Measurements from ENCODE around the gene PDZRN3.
"Not testable (repeated sequence)": the region's sequence is repeated elsewhere in the genome, so short reads cannot be mapped to it uniquely, and the experiment has no call there.

Gene PDZRN3

DNA sequence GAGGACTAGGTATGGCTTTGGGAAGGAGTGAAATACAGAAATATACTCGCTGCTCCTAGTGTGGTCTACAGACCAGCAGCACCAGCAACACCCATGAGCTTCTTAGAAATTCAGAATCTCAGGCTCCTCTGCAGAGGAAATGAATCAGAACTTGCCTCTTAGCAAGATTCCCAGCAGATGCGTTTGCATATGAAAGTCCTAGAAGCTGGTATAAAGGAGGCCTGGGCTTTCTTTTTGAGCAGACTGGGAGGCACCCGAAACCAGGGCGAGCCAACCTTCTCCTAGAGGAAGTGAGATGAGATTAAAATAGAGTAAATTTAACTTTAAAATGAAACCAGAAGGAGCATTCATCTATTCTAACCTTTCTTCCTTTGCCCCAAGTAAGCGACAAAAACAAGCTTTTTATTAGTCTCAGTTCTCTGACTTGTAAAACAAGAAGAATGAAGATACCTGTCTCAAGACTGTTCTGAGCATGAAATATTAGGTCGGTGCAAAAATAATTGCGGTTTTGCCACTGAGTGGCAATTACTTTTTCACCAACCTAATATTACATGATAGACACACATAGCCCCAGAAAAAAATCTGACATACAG, 140.0 kb downstream of the PDZRN3 start:
- no peak for DNase-seq

DNA sequence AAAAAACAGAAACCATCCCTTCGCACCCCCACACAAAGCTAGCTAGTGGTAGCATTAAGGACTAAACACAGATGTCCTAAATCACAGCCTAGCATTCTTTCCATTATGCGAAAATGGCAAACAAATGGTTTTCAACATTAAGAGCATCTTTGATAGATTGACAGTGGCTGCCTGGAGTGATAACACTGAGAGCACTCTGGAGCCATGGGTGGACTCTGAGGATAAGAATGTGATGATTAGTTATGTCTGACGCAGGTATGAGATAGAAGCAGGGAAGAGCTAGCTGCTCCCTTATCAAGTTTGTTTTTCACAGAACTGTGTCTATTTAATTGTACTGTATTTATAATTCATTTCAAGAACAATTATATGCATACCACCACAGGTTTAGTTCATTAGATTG, 142.9 kb downstream of the PDZRN3 start:
- DNase-seq, result no peak

DNA sequence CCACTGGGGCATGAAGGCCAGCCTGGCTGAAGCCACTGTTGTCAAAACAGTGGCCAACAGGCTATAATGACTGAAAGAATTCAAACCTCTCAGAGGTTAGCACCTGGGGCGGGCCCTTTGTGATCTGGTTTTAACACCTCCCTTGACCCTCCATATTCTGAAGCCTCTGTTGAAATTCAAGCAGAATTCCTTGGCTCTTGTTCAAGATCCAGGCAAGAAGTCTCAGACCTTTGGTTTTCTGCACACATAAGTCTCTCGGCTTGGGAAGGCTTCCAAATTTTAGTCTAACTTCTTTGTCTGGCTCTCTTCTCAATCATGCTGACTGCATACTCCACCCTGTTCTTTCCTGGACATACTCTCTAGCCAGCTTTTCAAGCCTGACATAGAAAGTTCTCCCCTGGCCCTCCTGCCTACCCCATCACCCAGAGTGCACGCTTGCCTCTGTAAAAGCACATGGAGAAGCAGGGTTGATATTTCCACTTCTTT, 144.5 kb downstream of the PDZRN3 start:
- DNase-seq, result no peak

DNA sequence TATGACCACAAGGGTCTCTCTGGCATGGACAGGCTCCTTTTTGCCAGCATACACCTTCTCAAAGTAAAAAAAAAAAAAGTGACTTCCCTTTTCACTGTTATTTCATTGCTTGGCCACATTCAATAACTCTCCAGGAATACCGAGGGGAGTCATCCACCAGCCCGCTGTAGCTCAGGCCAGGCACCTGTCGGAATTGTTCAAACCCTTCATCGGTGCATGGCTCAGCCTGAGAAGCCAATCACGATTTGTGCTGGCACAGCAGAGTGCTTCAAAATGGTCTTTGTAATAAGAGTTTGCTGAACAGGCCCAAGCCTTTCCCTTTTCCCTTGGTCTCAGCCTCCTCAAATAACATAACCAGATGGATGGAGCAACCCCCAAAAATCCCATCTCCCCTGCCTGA, 145.4 kb downstream of the PDZRN3 start:
- DNase-seq, result no peak

DNA sequence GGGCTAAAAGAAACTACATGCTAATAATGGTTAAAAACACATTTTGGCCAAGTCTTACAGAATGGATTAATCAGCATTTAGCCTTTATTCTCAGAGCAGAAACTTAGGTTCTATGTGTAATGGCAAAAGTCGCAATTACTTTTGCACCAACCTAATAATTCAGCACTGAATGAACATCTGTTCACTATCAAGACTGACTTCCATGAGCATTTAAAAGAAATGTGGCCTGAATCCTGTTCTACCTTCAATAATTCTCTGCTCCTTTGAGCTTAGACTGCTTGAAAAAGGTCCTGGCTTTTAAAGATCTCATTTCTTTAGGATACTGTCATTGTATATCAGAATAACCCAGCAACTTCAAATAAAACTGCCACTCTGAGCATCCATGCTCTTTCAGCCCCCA, 145.9 kb downstream of the PDZRN3 start:
- no peak for DNase-seq

DNA sequence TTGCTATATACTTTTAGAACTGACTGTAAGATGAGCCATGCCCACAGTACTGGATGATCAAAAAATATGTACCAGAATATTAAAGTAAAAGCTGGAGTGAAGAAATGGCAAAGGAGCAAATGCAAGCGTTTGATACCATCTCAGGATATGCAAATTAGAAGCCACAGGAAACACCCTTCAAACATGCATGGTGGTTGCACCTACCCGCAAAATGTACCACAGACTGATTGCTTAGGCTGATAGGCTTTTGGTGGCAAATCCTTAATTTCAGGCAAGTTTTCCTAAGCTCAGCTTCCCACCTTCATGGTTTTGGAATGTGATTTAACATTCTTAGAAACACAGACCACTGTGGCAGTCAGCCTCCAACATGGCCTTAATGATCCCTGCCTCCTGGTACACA, 149.0 kb downstream of the PDZRN3 start:
- DNase-seq, result no peak

DNA sequence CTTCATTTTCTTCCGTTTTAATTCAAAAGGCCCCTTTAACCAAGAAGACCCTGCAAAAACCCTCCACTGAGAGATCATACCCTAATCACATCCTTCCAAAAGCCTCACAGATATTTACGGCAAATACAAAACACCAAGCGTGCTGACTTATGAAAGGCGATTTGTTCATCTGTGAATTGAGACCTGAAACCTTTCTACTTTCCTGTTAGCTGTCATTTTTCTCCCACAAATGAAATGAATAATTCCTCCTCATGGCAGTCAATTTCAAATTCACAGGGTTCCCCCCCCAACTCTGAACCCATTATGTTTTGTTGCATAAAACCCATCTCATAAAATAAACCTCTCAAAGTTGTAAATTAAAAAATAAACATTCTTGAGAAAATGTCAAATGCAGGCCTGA, 149.6 kb downstream of the PDZRN3 start:
- no peak for DNase-seq

DNA sequence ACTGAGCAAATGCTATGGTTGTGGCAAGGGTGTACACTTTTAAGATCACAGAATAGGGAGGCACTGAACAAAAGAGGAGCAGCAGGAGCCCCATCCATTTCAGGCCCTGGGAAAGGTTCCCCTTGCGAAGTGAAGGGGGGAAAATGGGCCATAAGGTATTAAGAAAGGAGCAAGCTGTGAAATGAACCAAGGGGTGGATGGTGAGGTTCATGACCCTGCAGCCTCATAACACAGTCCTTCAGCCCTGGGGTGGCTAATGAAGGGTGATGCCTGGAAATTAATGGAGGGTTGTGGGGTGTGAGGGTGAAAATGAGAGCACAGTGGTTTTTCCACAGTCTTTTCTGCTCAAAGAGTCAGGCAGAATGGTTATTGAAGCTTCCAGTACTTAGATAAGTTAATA, 150.1 kb downstream of the PDZRN3 start:
- no peak for DNase-seq

DNA sequence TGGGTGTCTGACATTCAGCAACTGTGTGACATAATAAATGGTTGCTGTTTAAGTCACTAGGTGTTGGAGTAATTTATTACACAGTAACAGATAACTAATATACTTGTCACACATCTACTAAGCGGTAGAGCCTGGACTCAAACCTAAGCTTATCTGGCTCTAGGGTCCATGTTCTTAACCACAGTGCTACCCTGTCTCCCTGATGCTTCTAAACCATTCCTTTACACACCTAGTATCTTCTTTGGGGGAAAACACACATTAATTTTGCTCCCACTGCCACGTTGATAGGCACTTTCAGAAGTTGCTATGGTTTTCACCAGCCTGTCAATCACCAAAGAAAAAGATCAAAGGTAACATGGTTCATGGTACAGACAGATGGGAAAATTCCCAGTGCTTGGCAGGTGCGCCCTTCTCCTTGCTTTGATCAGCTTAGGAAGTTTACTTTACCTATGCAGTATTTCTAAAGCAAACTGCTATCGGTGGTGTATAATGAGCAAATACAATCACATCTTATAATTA, 150.8 kb downstream of the PDZRN3 start:
- DNase-seq, result no peak

DNA sequence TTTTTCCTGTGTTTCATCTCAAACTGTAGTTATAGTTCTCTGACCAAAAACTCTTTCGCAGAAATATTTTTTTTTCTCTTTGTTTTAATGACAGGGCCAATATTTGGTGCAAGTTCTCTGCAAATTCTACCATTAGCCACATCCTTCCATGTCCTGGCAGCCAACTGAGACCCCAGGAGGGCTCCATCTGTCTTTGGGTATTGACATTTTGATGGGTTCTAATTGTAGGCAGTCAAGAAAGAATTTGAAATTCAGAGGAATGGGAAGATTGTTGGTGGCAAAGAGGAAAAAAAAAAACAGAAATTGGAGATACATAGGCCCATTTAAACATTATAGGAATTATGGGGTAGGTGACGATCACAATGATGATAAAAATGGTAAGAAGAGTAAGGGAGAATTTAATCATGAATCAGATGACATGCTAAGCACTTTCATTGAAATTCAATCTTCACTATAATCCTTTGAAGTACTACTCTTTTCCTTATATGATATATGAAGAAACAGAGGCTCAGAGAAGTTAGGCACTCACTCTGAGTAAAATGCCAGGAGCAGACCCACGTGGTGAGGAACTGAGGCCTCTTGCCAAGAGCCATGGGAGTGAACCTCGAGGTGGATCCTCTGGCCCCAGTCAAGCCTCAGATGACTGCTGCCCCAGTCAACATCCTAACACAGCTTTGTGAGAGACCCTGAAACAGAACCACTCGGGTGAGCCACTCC, 151.4 kb downstream of the PDZRN3 start:
- no peak for DNase-seq

DNA sequence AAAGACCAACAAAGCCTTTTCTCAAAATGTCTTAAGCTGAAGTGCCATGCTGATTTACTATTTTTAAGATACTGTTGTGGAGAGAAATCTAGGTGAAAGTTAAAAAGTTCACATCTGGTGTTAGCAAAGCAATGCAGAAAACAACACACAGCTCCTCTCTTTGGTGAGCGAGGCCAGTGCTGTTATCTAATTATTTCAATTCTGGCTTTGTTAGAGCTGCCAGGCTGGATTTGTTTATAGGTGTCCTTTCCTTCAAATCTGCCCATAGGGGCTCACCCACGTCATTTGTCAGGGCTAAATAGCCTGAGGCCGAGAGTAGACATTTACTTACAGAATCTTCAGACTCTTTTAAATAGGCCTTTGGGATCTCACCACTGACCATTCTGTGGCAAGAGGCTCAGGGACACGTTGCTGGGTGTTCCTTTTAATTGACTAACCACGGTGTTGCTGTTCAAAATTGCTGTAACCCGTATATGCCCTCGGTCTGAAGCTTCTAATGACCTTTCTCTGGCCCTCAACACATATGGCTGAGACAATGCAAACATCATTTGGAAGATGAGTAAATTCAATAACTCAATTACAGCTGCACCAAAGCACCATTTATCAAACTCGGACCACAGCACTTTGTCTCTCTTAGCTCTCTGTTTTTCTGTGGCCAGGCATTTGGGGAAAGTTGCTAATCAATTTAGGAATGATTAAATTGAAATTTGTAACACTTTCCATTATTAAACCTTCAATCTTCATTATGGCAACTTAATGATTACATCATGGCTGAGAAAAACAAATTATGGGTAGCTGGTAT, 152.6 kb downstream of the PDZRN3 start:
- DNase-seq, result no peak

DNA sequence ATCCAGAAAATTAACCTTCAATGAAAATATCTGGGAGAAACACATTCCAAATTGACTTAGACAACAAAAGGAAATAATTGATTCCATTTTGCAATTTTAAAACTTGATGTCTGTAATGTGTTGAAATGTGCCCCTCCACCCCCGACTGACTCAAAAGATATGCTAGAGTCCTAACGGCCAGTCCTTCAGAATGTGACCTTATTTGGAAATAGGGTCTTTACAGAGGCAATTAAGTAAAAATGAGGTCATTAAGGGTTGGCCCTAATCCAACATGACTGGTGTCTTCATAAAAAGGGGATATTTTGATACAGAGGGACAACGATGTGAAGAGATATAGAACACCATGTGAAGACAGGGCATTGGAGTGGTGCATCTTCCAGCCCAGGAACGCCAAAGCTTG, 153.9 kb downstream of the PDZRN3 start:
- no peak for DNase-seq

DNA sequence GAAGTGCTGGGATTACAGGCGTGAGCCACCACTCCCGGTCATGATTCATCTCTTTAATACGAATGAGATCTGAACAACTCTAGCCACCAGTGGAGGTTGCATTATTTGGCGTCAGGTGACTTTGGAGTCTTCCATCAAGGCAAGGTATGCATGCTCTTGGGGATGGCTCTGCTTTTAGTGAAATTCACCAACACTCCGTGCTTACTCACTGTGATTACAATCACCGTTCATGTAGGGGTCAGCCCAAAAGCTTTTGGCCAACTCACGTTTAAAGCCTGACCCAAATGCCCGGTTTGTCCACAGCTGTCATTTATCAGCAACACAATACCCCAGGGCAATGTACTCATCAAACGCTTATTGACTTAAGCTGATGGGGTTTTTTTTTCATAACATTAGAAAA, 155.4 kb downstream of the PDZRN3 start:
- no peak for DNase-seq

DNA sequence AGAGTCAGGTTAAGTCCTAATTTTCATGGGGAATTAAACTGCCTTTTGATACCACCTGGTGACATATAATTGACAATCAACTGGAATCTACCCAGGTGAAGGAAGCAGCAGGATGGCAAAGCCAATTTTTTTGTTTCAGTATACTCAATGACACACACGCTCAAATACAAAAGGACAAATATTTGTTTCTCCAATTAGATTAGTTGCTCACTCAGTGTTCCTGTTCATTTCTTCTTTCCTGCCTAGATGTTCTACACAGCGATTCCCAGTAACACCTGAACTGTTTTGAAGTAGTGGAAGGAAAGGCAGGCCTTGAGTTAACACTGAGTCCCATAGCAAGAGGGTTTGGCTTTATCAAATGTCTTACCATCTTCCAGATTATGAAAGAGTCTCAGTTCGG, 157.5 kb downstream of the PDZRN3 start:
- no peak for DNase-seq

DNA sequence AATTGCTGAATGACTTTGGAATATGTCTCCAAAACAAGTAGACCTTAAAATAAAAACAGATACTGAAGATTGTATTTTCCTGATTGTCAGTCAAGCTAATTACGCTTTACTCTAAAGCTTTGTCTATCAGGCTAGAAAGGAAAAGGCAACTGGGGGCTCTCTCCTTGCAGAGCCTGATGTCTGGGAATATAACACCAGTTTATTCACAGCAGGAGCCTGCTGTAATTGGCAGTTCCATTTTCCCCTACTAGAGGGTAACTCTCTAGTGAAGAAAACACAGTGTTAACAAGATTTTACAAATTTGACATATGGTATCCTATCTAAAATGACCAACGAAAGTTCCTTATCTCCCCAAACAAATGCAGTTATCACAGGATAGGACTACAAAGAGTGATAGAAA, 158.8 kb downstream of the PDZRN3 start:
- no peak for DNase-seq

DNA sequence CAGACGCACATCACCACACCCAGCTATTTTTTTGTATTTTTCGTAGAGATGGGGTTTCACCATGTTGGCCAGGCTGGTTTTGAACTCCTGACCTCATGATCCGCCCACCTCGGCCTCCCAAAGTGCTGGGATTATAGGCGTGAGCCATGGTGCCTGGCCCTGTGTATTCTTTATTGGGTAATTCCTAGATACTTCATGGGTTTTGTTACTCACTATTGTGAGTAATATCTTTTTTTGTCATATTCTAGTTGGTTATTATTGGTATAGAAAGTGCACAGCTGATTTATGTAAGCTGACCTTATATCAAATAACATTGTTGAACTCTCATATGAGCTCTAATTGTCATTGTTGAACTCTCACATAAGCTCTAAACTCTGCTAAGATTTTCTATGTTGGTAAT, 160.6 kb downstream of the PDZRN3 start:
- not testable (repeated sequence) for DNase-seq

DNA sequence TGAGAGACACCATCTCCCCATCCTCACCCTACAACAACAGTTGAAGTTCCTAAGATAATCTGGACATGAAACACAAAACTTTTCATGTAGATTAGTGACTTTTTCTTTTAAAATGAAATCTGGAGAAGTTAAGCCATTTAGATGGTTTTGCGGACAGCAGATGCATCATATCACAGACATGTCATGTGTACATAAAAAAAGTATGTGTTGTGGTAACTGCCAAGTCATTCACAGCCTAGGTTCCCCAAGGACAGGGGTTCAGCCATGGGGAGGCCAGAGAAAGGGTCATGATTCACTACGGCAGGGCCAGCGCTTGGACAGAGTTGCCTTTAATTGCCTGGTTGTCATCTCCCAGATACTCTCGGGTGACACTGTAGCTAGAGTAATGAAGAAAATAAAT, 163.2 kb downstream of the PDZRN3 start:
- no peak for DNase-seq

DNA sequence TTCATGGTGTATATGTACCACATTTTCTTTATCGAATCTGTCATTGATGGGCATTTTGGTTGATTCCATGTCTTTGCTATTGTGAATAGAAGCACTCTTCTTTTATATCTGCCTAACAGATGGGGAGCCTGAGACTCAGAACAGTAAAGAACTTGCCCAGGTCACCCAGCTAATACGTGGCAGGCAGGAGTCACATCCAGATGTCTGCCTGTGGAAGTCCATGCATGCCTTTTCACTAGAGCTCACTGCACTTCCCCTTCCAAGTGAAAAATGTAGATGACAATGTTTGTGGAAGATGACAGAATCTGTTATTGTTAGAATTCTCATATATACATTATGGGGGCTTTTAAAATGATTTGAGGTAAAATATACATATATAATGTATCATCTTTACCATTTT, 165.0 kb downstream of the PDZRN3 start:
- no peak for DNase-seq

DNA sequence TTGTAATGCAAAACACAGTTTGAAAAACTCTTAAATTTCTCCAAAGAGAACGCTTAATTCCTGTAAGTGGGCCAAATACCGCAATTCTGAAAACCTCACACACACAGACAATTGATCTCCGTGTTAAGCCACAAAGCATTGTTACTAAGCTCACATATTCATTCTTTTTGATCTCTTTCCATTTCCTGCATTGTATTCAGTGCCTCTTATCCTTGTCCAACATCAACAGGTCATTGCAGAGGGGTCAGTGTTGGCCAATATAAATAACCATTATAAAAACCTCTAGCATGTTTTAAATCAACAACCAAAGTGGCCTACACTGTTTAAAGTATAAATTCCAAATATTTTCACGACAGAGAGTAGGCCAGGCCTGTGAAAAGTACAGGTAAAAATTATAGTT, 171.1 kb downstream of the PDZRN3 start:
- DNase-seq, result no peak

DNA sequence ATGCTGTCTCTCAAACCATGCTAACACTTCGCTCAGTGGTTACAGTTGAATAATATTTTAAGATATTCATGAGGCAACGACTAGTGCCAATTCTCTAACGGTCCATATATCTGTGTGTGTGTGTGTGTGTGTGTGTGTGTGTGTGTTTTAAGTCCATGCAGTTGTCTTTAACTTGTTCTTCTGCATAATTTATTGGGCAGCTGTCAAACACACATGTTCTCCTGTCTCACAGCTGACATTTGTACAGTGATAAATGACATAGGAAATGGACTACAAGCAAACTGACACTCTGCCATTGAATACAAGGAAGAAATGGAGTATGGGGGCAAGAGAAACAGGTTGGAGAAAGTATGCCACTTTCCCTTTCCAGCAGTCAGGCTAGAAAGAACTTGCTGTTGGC, 172.0 kb downstream of the PDZRN3 start:
- DNase-seq, result no peak

DNA sequence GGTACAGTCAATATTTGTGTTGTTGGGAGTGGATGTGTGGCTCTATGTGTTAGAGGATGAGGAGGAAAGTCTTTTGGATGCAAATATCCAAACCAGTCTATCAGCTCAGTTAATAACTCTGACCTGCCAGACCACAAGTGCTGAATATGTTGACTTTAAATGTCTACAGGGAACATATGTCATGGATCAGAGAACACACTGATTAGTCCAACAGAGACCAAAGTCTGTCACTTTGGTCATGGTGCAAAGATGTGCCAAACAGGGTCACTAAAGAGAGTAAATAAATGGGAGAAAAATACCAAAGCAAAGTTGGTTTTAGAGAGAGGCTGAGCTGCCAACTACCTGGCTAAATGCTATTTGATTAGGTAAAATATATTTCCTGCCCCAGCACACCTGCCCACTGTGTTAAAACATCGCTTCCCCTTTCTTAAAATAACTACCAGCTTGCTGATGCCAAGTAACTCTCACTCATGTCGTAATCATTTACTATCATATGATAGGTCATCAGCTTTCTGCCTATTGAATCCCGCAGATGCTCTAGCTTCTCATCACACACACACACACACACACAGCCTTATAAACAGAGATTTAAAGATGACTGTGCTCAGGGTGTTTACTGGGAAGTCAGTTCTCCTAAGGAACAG, 173.3 kb downstream of the PDZRN3 start:
- DNase-seq, result no peak

DNA sequence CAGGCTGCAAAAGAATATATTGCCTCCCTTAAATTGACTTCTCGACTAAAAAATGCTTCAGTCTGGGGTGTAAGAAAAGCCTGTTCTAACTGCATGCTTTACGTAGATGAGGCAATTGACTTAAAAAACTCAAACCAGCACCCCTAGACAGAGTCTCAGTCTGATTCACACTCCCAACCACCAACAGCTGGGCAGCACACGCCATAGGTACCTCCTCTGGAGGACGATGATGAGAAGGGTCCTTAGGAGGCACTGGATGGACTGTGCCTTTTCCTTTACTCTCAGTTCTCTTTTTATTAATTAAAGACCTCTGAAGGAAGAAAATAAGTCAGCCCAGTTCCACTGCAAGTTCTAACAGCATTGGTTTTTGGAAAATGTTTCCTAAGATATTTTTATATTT, 175.0 kb downstream of the PDZRN3 start:
- DNase-seq, result no peak

DNA sequence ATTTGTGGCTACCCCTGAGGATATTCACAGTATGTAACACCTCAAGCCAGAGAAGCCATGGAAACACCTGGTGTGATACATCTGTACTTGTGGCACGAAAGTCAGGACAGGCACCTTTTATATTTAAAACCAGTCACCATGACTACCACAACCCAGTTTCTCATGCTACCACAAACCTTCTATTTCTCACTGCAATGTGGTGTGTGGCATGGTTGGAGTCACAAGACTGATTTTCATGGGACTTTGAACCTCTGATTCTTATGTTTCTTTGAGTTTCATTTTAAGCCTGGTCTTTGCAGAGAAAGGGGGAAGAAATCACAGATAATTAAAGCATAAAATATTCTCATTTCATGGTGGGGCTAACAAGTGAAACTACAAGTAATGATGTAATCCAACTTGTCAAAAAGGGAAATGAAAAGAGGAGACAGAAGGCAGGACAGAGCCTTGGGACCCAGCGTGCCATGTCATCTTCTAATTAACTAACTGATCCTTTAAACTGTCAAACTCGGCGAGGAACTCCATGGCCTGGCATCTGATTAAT, 175.9 kb downstream of the PDZRN3 start:
- DNase-seq, result no peak

All from stimulated activated CD4-positive, alpha-beta T cell treated with anti-CD3 and anti-CD28 coated beads, Interleukin-15, amount 100 ng/mL, for 24 hours (primary cell).